ENCODE measurements around the gene TTLL8.

Gene TTLL8

GRCh38 chr22:50061141-50061823 is 3.2 kb upstream of the TTLL8 start:
- no peak for DNase-seq

GRCh38 chr22:50060441-50061140 is 2.5 kb upstream of the TTLL8 start:
- DNase-seq: no peak

- no peak for DNase-seq
These were observed 1.8 kb upstream of the TTLL8 start for GRCh38 chr22:50059881-50060262.

GRCh38 chr22:50058906-50059880 is 1.1 kb upstream of the TTLL8 start:
- peak; percentile 66 for DNase-seq

GRCh38 chr22:50057278-50058060 is 629 bp downstream of the TTLL8 start:
- peak; percentile 61 for DNase-seq

- no peak for DNase-seq
These were observed 1.7 kb downstream of the TTLL8 start for GRCh38 chr22:50056214-50056972.

GRCh38 chr22:50053861-50054260 is 4.2 kb downstream of the TTLL8 start:
- DNase-seq: no peak

- no peak for DNase-seq
These were observed 6.2 kb downstream of the TTLL8 start for GRCh38 chr22:50051930-50052329.

GRCh38 chr22:50049299-50050195 is 8.6 kb downstream of the TTLL8 start:
- DNase-seq: no peak

GRCh38 chr22:50048836-50049235 is 9.3 kb downstream of the TTLL8 start:
- DNase-seq: no peak

- DNase-seq: no peak
These were observed 9.9 kb downstream of the TTLL8 start for GRCh38 chr22:50048061-50048765.

GRCh38 chr22:50047346-50047745 is 10.8 kb downstream of the TTLL8 start:
- no peak for DNase-seq

GRCh38 chr22:50046481-50047245 is 11.4 kb downstream of the TTLL8 start:
- DNase-seq: no peak

GRCh38 chr22:50046019-50046415 is 12.1 kb downstream of the TTLL8 start:
- no peak for DNase-seq

- no peak for DNase-seq
These were observed 12.7 kb downstream of the TTLL8 start for GRCh38 chr22:50045211-50046018.

GRCh38 chr22:50044485-50045118 is 13.5 kb downstream of the TTLL8 start:
- no peak for DNase-seq

- no peak for DNase-seq
These were observed 16.6 kb downstream of the TTLL8 start for GRCh38 chr22:50041361-50042065.

Measured in right forelimb (tissue), 1 donor.